Endothelial cell of umbilical vein (primary cell): ENCODE measurements around the gene SOX13.

ENCODE experiments used
- EZH2 ChIP-seq: IDR thresholded peaks from 2 replicates; pipeline ENCODE4 v1.6.1; 2012; ENCODE audit warnings: borderline replicate concordance, low read depth, mild to moderate bottlenecking, moderate library complexity, low read length, inconsistent platforms; ENCODE audit not compliant: severe bottlenecking
- FOS ChIP-seq: IDR thresholded peaks from 2 replicates; pipeline ENCODE4 v1.6.1; 2011; ENCODE audit warnings: mild to moderate bottlenecking, low read length, moderate library complexity, borderline replicate concordance; ENCODE audit not compliant: insufficient read depth
- GATA2 ChIP-seq: IDR thresholded peaks from 2 replicates; pipeline ENCODE4 v1.7.0; 2011; ENCODE audit warnings: low read depth, mild to moderate bottlenecking, moderate library complexity, mixed read lengths, low read length; ENCODE audit not compliant: insufficient read length, insufficient read depth
- JUN ChIP-seq: IDR thresholded peaks from 2 replicates; pipeline ENCODE4 v1.6.1; 2011; ENCODE audit warnings: borderline replicate concordance, low read depth; ENCODE audit not compliant: insufficient read length, insufficient read depth
- MYC ChIP-seq: IDR thresholded peaks from one replicate; pipeline ENCODE4 v1.6.1; 2011; ENCODE audit warnings: mild to moderate bottlenecking, low read depth, low read length
- POLR2A ChIP-seq: IDR thresholded peaks from 2 replicates; pipeline ENCODE4 v1.6.1; 2012; ENCODE audit warnings: low read depth, mild to moderate bottlenecking, control low read depth, low read length
- POLR2AphosphoS5 ChIP-seq: IDR thresholded peaks from 2 replicates; pipeline ENCODE4 v1.6.1; 2012; ENCODE audit warnings: low read depth, mild to moderate bottlenecking, control low read depth, low read length, moderate library complexity; ENCODE audit not compliant: insufficient read depth
- TF ChIP-seq, protein P1 (sequence below), 2 donors: IDR thresholded peaks; 1 replicate in 1 of 2; 2 replicates in 1 of 2; pipeline ENCODE4 v1.5.1; 2011; ENCODE audit warnings: low read length in 2 of 2, mild to moderate bottlenecking in 2 of 2, moderate library complexity in 2 of 2, control low read depth in 1 of 2, inconsistent platforms in 1 of 2, low read depth in 1 of 2; ENCODE audit not compliant: insufficient read depth in 1 of 2; ENCODE audit errors: extremely low read depth in 1 of 2
- TF ChIP-seq, protein P2 (sequence below): IDR thresholded peaks from 2 replicates; pipeline ENCODE4 v1.6.1; 2011; ENCODE audit not compliant: insufficient read depth, insufficient read length

DNA sequence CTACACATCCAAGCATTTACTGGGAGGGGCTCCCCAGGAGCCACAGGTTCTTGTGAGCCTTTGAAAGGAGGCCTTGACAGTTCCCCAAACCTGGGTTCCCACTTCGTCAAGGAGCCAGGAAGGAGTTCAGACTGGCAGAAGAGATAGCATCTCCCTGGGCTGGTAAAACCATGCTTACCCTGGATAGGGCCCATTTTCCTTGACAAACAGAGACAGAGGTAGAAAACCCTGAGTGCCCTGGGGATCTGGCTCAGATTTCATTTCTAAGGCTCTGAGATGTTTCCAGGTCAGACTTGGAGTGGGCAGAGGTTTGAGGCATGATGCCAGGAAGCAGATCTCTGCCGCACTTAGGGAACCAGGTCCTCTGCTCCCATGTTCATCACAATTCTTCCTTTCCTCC lies 76.2 kb downstream of the SOX13 start:
- TF ChIP-seq POLR2AphosphoS5 (no peak), EZH2 (no peak), POLR2A (no peak), JUN (no peak), GATA2 (no peak), MYC (no peak), FOS (no peak)
- TF ChIP-seq, protein P1, sequence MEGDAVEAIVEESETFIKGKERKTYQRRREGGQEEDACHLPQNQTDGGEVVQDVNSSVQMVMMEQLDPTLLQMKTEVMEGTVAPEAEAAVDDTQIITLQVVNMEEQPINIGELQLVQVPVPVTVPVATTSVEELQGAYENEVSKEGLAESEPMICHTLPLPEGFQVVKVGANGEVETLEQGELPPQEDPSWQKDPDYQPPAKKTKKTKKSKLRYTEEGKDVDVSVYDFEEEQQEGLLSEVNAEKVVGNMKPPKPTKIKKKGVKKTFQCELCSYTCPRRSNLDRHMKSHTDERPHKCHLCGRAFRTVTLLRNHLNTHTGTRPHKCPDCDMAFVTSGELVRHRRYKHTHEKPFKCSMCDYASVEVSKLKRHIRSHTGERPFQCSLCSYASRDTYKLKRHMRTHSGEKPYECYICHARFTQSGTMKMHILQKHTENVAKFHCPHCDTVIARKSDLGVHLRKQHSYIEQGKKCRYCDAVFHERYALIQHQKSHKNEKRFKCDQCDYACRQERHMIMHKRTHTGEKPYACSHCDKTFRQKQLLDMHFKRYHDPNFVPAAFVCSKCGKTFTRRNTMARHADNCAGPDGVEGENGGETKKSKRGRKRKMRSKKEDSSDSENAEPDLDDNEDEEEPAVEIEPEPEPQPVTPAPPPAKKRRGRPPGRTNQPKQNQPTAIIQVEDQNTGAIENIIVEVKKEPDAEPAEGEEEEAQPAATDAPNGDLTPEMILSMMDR (IDR thresholded peaks at IDR 0.05; ENCODE audit: extremely low read depth in 1 of 2, insufficient read depth in 1 of 2, low read depth in 1 of 2, low read length in 2 of 2), result no peak
- TF ChIP-seq, protein P2, sequence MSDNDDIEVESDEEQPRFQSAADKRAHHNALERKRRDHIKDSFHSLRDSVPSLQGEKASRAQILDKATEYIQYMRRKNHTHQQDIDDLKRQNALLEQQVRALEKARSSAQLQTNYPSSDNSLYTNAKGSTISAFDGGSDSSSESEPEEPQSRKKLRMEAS, result no peak
